ENCODE measurements around the gene KCNMB2.

GRCh38 chr3:178624276-178624675, 88.0 kb downstream of the KCNMB2 start:
- TF ChIP-seq CTCF (IDR thresholded peaks at IDR 0.05): no peak
- TF ChIP-seq POLR2A (IDR thresholded peaks at IDR 0.05): no peak
